ENCODE data around the gene LRRTM3. TPM values are rescaled to one million over a fixed set of nuclear protein-coding genes. Genes with fewer than 3 reads are reported as not detected.

LRRTM3 gene
- polyA plus RNA-seq, 1 experiment: not detected

GRCh38 chr10:67033878-67034277, 108.0 kb downstream of the LRRTM3 start:
- no peak for DNase-seq (ENCODE audit: low read depth, low spot score)
- Histone ChIP-seq H3K9me3 (ENCODE audit: control insufficient read depth, insufficient read depth, low read length) (no peaks in the 10 kb centered on the region), H3K27me3 (ENCODE audit: control insufficient read depth, insufficient read depth, low read length) (no peaks in the 10 kb centered on the region), H3K27ac (ENCODE audit: low read depth, low read length) (no peak overlapping the region), H3K4me3 (ENCODE audit: low read depth, low read length) (no peak overlapping the region)
- ChIA-PET POLR2A (no interaction called here), CTCF (no interaction called here)
- no peak for TF ChIP-seq CTCF (IDR thresholded peaks at IDR 0.05; ENCODE audit: low read depth, low read length)

- POLR2A ChIA-PET: no interaction called here
- Histone ChIP-seq H3K27me3 (ENCODE audit: control insufficient read depth, insufficient read depth, low read length) (no peaks in the 10 kb centered on the region), H3K4me3 (ENCODE audit: low read depth, low read length) (no peak overlapping the region), H3K27ac (ENCODE audit: low read depth, low read length) (no peak overlapping the region), H3K9me3 (ENCODE audit: control insufficient read depth, insufficient read depth, low read length) (no peaks in the 10 kb centered on the region)
- TF ChIP-seq CTCF (IDR thresholded peaks at IDR 0.05; ENCODE audit: low read depth, low read length): no peak
- DNase-seq (ENCODE audit: low read depth, low spot score): no peak
- CTCF ChIA-PET: no interaction called here
Observed at GRCh38 chr10:67036808-67037207, 111.0 kb downstream of the LRRTM3 start.

- Histone ChIP-seq H3K27me3 (ENCODE audit: control insufficient read depth, insufficient read depth, low read length) (no peaks in the 10 kb centered on the region), H3K9me3 (ENCODE audit: control insufficient read depth, insufficient read depth, low read length) (no peaks in the 10 kb centered on the region), H3K27ac (ENCODE audit: low read depth, low read length) (no peak overlapping the region), H3K4me3 (ENCODE audit: low read depth, low read length) (no peak overlapping the region)
- CTCF ChIA-PET: no interaction called here
- no peak for TF ChIP-seq CTCF (IDR thresholded peaks at IDR 0.05; ENCODE audit: low read depth, low read length)
- no peak for DNase-seq (ENCODE audit: low read depth, low spot score)
- POLR2A ChIA-PET: no interaction called here
Observed at GRCh38 chr10:67043041-67043440, 117.2 kb downstream of the LRRTM3 start.

- DNase-seq (ENCODE audit: low read depth, low spot score): no peak
- CTCF ChIA-PET: no interaction called here
- POLR2A ChIA-PET: no interaction called here
- Histone ChIP-seq H3K4me3 (ENCODE audit: low read depth, low read length) (no peak overlapping the region), H3K27me3 (ENCODE audit: control insufficient read depth, insufficient read depth, low read length) (no peaks in the 10 kb centered on the region), H3K27ac (ENCODE audit: low read depth, low read length) (no peak overlapping the region), H3K9me3 (ENCODE audit: control insufficient read depth, insufficient read depth, low read length) (no peaks in the 10 kb centered on the region)
- TF ChIP-seq CTCF (IDR thresholded peaks at IDR 0.05; ENCODE audit: low read depth, low read length): no peak
Observed at GRCh38 chr10:67045404-67045803, 119.6 kb downstream of the LRRTM3 start.

- no peak for TF ChIP-seq CTCF (IDR thresholded peaks at IDR 0.05; ENCODE audit: low read depth, low read length)
- no peak for DNase-seq (ENCODE audit: low read depth, low spot score)
- no peaks in the 10 kb centered on the region for H3K27me3 ChIP-seq (ENCODE audit: control insufficient read depth, insufficient read depth, low read length)
- ChIA-PET POLR2A (no interaction called here), CTCF (no interaction called here)
- H3K9me3 ChIP-seq (ENCODE audit: control insufficient read depth, insufficient read depth, low read length): no peaks in the 10 kb centered on the region
- H3K27ac ChIP-seq (ENCODE audit: low read depth, low read length): no peak overlapping the region
- H3K4me3 ChIP-seq (ENCODE audit: low read depth, low read length): no peak overlapping the region
Observed at GRCh38 chr10:67046507-67046906, 120.7 kb downstream of the LRRTM3 start.
